ENCODE results near the gene RHBDD3. TPM values are rescaled to one million over a fixed set of nuclear protein-coding genes. Genes with fewer than 3 reads are reported as not detected.
"Not testable (repeated sequence)": the region's sequence is repeated elsewhere in the genome, so short reads cannot be mapped to it uniquely, and the experiment has no call there.

The RHBDD3 gene
- total RNA-seq, 1 donor from 2014 or later = 48.4 TPM

GRCh38 chr22:29219881-29220670, 47.7 kb downstream of the RHBDD3 start:
- DNase-seq (ENCODE audit: low read depth) = no peak

- not testable (repeated sequence) for DNase-seq (ENCODE audit: low read depth)
Measured at GRCh38 chr22:29219409-29219782, 48.4 kb downstream of the RHBDD3 start.

- no peak for DNase-seq (ENCODE audit: low read depth)
Measured at GRCh38 chr22:29218758-29219408, 48.9 kb downstream of the RHBDD3 start.

- no peak for DNase-seq (ENCODE audit: low read depth)
Measured at GRCh38 chr22:29217827-29218757, 49.7 kb downstream of the RHBDD3 start.

- DNase-seq (ENCODE audit: low read depth) = peak; percentile 56
Measured at GRCh38 chr22:29216873-29217666, 50.7 kb downstream of the RHBDD3 start.

- no peak for DNase-seq (ENCODE audit: low read depth)
Measured at GRCh38 chr22:29216011-29216872, 51.5 kb downstream of the RHBDD3 start.

- no peak for DNase-seq (ENCODE audit: low read depth)
Measured at GRCh38 chr22:29215012-29215860, 52.5 kb downstream of the RHBDD3 start.

GRCh38 chr22:29214232-29214631, 53.5 kb downstream of the RHBDD3 start:
- no peak for DNase-seq (ENCODE audit: low read depth)

GRCh38 chr22:29213493-29213892, 54.3 kb downstream of the RHBDD3 start:
- DNase-seq (ENCODE audit: low read depth) = no peak

- no peak for DNase-seq (ENCODE audit: low read depth)
Measured at GRCh38 chr22:29212743-29213142, 55.0 kb downstream of the RHBDD3 start.

- no peak for DNase-seq (ENCODE audit: low read depth)
Measured at GRCh38 chr22:29211466-29211865, 56.3 kb downstream of the RHBDD3 start.

- no peak for DNase-seq (ENCODE audit: low read depth)
Measured at GRCh38 chr22:29211066-29211465, 56.7 kb downstream of the RHBDD3 start.

Other genes with a start within 250 kb of the RHBDD3 start
- gene C22orf31, start 206.2 kb downstream of the RHBDD3 start, total RNA-seq = not detected in 2 replicates
- gene KREMEN1, start 194.9 kb downstream of the RHBDD3 start, total RNA-seq = 78.1 and 84.1 TPM in 2 replicates
- gene EMID1, start 62.1 kb downstream of the RHBDD3 start, total RNA-seq = 2.3 and 4.0 TPM in 2 replicates
- 232 and 242 TPM in 2 replicates for gene EWSR1, start 287 bp upstream of the RHBDD3 start, total RNA-seq
- gene GAS2L1, start 38.7 kb upstream of the RHBDD3 start, total RNA-seq = 20.4 and 34.9 TPM in 2 replicates
- gene RASL10A, start 47.7 kb upstream of the RHBDD3 start, total RNA-seq = 2.5 and 9.5 TPM in 2 replicates
- gene AP1B1, start 120.6 kb upstream of the RHBDD3 start, total RNA-seq = 39.9 and 43.3 TPM in 2 replicates
- not detected in 2 replicates for gene RFPL1, start 170.6 kb upstream of the RHBDD3 start, total RNA-seq
- gene NEFH, start 212.2 kb upstream of the RHBDD3 start, total RNA-seq = 1.8 and 2.0 TPM in 2 replicates

All from myocyte (in vitro differentiated cells).